Spleen (tissue), 7 donors: ENCODE results near the gene TXNDC17.

Experiments
- CTCF ChIP-seq, 11 experiments: fragments of 200-600 bp in 7 of 11; fragments of 450-650 bp in 4 of 11; sonication (generic) in 4 of 11; IDR thresholded peaks in 8 of 11; conservative IDR thresholded peaks in 3 of 11; 1 replicate in 7 of 11; 2 replicates in 4 of 11; pipeline versions ENCODE4 v1.4.0 to v1.8.0; 2016 to 2021; ENCODE audit warnings: antibody characterized with exemption in 11 of 11, inconsistent platforms in 4 of 11, mild to moderate bottlenecking in 1 of 11
- POLR2A ChIP-seq, 3 donors: fragments of 450-650 bp; IDR thresholded peaks; one replicate each; pipeline ENCODE4 v1.5.1; 2017; ENCODE audit warnings: antibody characterized with exemption in 3 of 3, mild to moderate bottlenecking in 1 of 3
- donor health status: DM: no; HTN: no; CAD: no; lungs with moderate emphysema.
- donor health status: DM: no; HTN: no; CAD: no.
- donor health status: DM: no; HTN: no; CAD: no.

GRCh38 chr17:6667516-6667915 lies 26.7 kb downstream of the TXNDC17 start:
- no peak for TF ChIP-seq CTCF (IDR thresholded peaks at IDR 0.05 in 8 of 11, conservative IDR thresholded peaks at IDR 0.05 in 3 of 11)
- no peak for TF ChIP-seq POLR2A (IDR thresholded peaks at IDR 0.05)
